ENCODE results near the gene PCP4L1.
"Not testable (repeated sequence)": the region's sequence is repeated elsewhere in the genome, so short reads cannot be mapped to it uniquely, and the experiment has no call there.

Gene PCP4L1

GRCh38 chr1:161314201-161314981 is 55.8 kb downstream of the PCP4L1 start, which contains the start of gene SDHC:
SDHC (plus strand) TSS chr1:161314381; CDS start chr1:161314406, 25 bp downstream.
- peak; percentile 89 for DNase-seq (ENCODE audit: low spot score)

- DNase-seq (ENCODE audit: low spot score): not testable (repeated sequence)
Observed at GRCh38 chr1:161315841-161316674, 57.5 kb downstream of the PCP4L1 start.

- DNase-seq (ENCODE audit: low spot score): no peak
Observed at GRCh38 chr1:161324020-161324419, 65.5 kb downstream of the PCP4L1 start.

- no peak for DNase-seq (ENCODE audit: low spot score)
Observed at GRCh38 chr1:161330346-161330745, 71.8 kb downstream of the PCP4L1 start.

- no peak for DNase-seq (ENCODE audit: low spot score)
Observed at GRCh38 chr1:161333166-161333565, 74.6 kb downstream of the PCP4L1 start.

Data from CD4-positive, alpha-beta T cell treated with Interleukin-6 at 100 ng/mL for 8 hours (primary cell).